Measurements from ENCODE around the gene OSBPL2.

DNA sequence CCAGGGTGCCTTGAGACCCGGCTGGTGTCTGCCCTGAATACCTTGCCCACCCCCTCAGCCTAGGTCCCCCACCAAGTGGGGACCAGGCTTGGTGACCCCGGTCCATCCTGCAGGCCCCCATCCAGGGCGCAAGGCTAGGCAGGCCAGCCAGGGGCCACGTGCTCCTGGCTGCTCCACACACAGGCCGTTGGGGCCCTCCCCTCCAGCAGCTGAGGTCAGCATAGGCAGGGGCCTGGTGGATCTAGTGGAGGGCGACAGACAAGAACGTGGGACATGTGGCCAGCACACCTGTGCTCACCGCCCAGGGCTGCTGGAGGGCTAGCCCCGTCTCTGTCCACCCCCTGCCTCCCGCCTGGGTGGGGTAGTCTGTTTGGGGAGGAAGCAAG is 10.7 kb upstream of the OSBPL2 start:
- TF ChIP-seq, protein P1, sequence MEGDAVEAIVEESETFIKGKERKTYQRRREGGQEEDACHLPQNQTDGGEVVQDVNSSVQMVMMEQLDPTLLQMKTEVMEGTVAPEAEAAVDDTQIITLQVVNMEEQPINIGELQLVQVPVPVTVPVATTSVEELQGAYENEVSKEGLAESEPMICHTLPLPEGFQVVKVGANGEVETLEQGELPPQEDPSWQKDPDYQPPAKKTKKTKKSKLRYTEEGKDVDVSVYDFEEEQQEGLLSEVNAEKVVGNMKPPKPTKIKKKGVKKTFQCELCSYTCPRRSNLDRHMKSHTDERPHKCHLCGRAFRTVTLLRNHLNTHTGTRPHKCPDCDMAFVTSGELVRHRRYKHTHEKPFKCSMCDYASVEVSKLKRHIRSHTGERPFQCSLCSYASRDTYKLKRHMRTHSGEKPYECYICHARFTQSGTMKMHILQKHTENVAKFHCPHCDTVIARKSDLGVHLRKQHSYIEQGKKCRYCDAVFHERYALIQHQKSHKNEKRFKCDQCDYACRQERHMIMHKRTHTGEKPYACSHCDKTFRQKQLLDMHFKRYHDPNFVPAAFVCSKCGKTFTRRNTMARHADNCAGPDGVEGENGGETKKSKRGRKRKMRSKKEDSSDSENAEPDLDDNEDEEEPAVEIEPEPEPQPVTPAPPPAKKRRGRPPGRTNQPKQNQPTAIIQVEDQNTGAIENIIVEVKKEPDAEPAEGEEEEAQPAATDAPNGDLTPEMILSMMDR (IDR thresholded peaks at IDR 0.05; ENCODE audit: extremely low read depth in 1 of 2, insufficient read depth in 1 of 2, low read depth in 1 of 2, low read length in 2 of 2) = no peak
- TF ChIP-seq EZH2 (IDR thresholded peaks at IDR 0.05; ENCODE audit: borderline replicate concordance, low read depth, low read length, severe bottlenecking) (no peak), POLR2AphosphoS5 (IDR thresholded peaks at IDR 0.05; ENCODE audit: insufficient read depth, low read depth, low read length) (no peak), POLR2A (IDR thresholded peaks at IDR 0.05; ENCODE audit: low read depth, low read length) (no peak), MYC (IDR thresholded peaks at IDR 0.05; ENCODE audit: low read depth, low read length) (no peak)

Data from endothelial cell of umbilical vein (primary cell).